ENCODE data around the gene ELL.

The ELL gene

DNA sequence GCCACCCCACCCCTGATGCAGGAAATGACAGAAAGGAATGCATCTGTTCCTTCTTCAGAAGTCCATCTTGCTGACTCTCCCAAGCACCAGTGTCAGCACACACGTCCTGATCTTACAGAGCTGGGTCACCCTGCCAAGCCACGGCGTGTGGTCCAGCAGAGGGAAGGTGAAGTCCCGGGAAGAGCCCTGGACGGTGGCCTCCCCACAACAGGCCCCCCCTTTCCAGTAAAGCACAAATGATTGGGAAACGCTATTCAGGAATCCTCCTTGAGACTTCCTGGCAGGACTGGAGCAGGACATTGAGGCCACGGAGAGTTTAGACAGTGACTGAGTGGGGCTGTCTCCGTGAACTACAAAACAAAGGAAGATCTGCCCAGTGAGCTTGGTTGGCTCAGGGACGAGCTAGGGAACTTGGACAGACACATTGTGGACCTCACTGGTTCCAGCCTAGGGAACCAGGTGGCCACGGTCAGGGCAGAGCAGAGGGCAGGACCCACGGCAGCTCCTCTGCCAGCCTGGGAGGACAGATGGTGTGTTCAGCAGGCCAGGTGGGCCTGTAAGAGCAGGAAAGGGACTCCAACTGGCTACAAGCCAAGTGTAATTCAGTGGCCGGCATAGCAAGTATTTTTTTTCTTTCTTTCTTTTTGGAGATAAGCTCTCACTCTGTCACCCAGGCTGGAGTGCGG is 41.7 kb downstream of the ELL start:
- TF ChIP-seq GATA2 (IDR thresholded peaks at IDR 0.05; ENCODE audit: low read depth, low read length): no peak
- TF ChIP-seq GATA3 (IDR thresholded peaks at IDR 0.05; ENCODE audit: low read depth, low read length): no peak

DNA sequence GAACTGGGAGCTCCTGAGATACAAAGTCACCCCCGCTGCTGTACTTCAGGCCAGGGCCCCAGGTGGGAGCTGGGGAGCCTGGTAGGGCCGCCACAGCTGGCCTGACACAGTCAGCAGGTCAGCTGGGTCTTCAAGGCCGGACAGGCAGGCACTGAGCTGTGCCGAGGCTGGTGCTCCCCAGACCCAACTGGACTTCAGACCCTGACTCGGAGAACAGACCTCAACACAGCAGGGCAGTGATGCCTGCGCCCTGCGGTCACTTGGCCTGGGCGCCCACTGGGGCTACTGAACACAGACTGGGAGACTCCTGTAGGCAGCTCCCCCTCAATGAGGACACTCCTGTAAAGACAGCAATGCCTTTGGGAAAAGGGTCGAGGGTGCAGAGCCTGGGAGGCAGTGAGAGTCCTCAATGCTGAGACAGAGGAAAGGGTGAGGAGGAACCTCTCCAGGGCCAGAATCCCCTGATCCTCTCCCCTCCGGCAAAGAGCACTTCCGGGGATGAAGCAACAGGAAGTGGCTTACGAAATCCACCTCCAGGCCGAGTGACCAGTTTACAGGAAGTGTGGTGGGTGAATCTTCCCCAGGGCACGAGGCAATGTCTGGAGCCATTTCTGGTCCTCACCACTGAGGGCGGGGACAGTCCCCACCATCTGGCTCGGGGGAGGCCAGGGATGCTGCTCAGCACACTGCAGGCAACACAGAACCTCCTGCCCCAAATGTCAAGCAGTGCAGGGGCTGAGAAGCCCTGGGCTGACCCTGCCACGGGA is 43.1 kb downstream of the ELL start:
- TF ChIP-seq GATA3 (IDR thresholded peaks at IDR 0.05; ENCODE audit: low read depth, low read length) (no peak), GATA2 (IDR thresholded peaks at IDR 0.05; ENCODE audit: low read depth, low read length) (no peak)

DNA sequence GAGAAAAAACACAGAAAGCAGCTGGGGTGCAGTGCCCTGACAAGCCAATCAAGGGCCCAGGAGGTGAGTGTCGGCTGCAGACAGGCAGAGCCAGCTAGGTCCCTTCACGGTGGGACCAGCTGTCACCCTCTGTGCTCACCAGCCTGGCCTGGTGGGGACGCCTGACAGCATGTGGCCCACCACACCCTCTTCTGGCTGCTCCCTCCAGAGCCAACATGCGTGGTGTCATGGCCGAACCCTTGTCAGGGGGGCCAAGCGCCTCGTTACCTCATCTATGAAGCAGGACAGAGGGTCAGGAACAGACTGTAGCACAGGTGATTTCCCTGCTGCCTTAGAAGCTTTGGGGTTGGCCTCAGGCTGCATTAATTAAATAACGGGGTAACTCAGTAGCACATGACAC is 43.9 kb downstream of the ELL start:
- TF ChIP-seq GATA2 (IDR thresholded peaks at IDR 0.05; ENCODE audit: low read depth, low read length): no peak
- no peak for TF ChIP-seq GATA3 (IDR thresholded peaks at IDR 0.05; ENCODE audit: low read depth, low read length)

DNA sequence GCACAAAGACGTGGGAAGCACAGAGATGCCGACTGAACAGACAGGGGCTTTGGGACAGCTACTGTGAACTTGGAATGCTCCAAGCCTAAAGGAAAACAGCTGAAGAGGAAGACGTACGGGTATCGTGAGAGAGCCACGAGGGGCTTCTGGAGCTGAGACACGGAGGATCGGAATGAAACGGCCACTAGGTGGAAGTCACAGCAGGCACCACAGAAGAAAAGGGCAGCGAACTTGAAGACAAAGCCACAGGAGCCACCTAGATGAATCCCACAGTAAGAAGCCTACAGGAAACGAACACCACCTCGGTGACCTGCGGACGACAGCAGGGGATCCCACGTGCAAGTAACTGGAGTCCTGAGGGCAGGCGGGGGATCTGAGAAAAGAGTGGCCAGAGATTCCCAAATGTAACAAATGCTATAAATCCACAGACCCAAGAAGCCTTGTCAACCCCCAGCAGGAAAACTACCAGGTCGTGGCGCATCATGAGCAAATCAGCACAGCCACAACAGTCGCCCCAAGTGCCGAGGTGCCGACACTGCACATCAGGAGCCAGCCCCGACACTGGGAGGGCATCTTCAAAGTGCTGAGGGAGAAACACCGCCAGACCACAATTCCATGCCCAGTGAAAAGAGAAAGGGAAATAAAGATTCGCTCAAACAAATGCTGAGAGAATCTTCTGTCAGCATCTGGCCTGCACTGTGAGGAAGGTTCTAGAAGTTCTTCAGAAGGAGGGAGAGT is 44.7 kb downstream of the ELL start:
- TF ChIP-seq GATA3 (IDR thresholded peaks at IDR 0.05; ENCODE audit: low read depth, low read length) (no peak), GATA2 (IDR thresholded peaks at IDR 0.05; ENCODE audit: low read depth, low read length) (no peak)

DNA sequence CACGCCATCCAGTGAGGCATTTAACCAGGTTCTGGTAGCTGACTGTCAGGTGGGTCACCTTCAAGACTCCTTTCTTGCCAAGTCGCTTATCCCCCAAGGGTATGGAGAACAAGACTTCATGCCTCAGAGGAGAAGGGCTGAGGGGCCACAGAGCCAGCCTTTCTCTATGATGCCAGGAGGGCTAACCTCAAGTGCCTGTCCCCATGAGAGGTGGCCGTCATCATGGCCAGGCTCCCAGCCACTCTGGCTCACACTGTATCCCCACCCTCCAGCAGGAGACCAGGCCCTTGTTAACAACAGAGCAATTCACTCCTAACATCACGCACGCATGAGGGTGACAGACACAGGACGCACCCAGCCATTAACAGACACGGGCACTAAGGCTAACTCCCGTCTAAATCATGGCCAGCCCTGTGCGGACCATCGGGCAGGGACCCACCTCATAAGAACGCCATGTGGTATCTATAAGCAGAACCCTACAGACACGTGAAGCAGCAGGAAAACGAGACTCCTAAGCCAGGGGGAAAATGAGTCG is 45.3 kb downstream of the ELL start:
- TF ChIP-seq GATA2 (IDR thresholded peaks at IDR 0.05; ENCODE audit: low read depth, low read length) (no peak), GATA3 (IDR thresholded peaks at IDR 0.05; ENCODE audit: low read depth, low read length) (no peak)

DNA sequence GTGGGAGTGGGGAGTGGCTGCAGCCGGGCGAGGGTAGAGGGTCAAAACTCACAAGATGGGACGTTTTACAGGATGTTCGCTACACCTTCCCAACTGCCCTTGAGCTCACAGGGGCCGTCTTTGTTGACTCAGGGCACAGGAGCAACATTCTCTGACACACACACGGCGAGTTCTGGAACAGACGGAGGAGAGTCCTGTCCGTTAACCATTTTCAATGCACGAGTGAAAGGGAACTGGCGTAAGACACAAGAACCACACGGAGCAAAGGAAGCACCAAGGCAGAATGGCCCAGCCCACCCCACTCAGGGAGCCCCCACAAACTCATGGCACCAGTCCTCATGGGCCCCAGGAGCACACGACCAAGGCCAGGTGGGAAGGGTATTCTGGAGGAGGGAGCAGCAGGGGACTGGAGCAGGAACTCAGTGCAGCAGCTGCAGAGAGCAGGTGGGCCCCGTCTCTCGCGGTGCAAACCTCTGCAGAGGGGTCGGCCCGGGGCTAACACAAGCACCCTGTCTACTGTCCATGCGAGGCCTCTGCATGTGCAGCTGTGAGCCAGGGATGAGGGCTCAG is 46.0 kb downstream of the ELL start:
- TF ChIP-seq GATA3 (IDR thresholded peaks at IDR 0.05; ENCODE audit: low read depth, low read length): no peak
- no peak for TF ChIP-seq GATA2 (IDR thresholded peaks at IDR 0.05; ENCODE audit: low read depth, low read length)

DNA sequence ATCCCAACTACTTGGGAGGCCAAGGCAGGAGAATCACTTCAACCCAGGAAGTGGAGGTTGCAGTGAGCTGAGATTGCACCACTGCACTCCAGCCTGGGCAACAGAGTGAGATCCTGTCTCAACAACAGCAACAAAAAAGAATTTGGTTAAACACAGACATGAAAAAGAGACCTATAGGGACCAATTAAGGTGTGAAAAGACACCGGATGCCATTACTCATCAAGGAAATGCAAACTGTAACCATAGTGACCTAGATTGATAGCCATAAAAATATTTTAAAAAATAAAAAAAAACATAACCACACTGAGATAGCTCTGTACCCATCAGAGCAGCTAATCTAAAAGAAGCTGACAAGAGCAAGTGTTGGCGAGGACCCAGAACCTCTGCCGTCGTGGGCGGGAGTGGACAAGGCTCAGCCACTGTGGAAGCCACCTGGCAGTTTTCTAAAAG is 46.8 kb downstream of the ELL start:
- TF ChIP-seq GATA3 (IDR thresholded peaks at IDR 0.05; ENCODE audit: low read depth, low read length) (no peak), GATA2 (IDR thresholded peaks at IDR 0.05; ENCODE audit: low read depth, low read length) (no peak)

DNA sequence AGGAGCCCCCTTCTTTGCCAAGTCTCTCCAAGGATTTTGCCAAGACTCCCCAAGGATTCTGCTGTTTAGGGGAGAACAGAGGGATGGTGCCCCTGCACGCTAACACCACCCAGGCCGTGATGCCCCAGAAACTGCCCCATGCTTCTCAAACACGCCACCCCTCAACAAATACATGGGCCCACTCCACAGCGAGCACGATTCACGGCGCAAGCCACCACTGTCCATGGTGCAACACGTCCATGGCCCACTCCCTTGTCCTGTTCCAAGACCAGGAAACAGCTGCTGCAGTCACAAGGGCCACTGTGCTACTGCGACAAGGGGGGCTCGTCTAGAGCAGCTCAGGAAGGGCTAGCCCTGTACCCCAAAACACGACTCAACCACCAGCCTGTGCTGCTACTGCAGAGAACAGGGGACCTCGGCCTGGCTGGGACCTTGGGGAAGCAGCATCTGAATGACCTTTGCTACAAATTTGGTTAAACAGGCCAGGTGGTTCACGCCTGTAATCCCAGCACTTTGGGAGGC is 47.4 kb downstream of the ELL start:
- TF ChIP-seq GATA2 (IDR thresholded peaks at IDR 0.05; ENCODE audit: low read depth, low read length) (no peak), GATA3 (IDR thresholded peaks at IDR 0.05; ENCODE audit: low read depth, low read length) (no peak)

DNA sequence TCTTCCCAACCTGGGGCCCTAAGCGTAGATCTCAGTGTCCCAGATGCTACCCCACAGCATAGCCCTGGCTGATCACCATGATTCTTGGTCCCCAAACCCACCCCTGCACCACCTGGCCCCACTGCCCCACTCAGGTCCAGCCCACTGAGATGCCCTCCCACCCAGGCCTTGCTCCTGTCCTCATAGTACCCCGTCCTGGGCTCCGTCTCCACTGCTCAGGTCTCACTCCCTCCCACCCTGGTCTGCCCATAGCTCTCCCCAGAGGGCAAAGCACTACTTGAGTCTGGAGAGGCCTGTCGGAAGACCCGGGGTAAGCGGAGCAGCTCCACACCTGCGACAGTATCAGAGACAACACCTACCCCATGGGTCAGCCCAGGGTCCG is 48.2 kb downstream of the ELL start:
- no peak for TF ChIP-seq GATA2 (IDR thresholded peaks at IDR 0.05; ENCODE audit: low read depth, low read length)

DNA sequence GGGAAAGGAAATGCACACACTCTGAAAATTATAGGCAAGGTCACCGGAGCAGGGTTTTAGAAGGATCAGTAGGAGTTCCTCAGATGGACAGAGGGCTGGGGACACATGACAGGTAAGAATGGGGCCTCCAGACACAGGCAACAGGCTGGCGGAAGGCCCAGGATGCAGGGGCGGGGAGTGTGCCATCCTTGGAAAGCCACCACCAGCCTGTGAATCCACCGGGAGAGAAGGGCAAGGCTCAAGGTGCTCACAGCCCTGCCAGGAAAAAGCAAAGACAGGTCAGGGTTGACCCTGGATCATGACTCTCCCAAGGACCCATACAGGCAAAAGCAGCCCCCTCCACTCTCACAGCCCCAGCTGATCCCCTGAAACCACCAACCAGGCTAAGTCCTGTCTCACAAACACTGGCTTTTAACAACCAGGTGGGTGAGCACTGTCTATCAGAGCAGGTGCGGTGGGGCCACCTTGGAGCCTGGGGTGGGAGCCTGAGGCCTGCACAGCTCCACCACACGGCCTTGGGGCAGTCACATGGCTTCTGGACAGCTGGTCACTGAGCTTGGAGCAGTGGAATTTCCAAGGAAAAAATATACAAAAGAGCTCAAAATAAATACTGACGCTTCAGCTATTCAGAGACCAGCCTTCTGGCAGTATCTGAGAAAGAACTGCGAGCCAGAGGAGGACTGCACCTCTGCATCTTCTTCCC is 48.7 kb downstream of the ELL start:
- no peak for TF ChIP-seq GATA3 (IDR thresholded peaks at IDR 0.05; ENCODE audit: low read depth, low read length)
- no peak for TF ChIP-seq GATA2 (IDR thresholded peaks at IDR 0.05; ENCODE audit: low read depth, low read length)

DNA sequence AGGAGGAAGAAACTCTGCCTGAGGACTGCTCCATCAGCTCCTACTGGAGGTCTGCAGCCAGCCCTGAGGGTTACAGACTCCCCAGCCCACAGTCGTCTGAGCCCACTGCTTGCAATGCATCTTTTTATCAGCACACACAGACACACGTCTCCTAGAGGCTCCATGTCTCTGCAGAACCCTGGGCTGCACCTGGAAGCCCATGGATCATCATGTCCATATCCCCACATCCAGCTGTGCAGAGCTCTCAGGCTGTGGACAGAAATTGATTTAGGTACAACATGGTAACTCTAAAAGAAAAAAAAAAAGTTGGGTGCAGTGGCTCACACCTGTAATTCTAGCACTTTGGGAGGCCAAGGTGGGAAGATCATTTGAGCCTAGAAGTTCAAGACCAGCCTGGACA is 51.1 kb downstream of the ELL start:
- TF ChIP-seq GATA2 (IDR thresholded peaks at IDR 0.05; ENCODE audit: low read depth, low read length) (no peak), GATA3 (IDR thresholded peaks at IDR 0.05; ENCODE audit: low read depth, low read length) (no peak)

DNA sequence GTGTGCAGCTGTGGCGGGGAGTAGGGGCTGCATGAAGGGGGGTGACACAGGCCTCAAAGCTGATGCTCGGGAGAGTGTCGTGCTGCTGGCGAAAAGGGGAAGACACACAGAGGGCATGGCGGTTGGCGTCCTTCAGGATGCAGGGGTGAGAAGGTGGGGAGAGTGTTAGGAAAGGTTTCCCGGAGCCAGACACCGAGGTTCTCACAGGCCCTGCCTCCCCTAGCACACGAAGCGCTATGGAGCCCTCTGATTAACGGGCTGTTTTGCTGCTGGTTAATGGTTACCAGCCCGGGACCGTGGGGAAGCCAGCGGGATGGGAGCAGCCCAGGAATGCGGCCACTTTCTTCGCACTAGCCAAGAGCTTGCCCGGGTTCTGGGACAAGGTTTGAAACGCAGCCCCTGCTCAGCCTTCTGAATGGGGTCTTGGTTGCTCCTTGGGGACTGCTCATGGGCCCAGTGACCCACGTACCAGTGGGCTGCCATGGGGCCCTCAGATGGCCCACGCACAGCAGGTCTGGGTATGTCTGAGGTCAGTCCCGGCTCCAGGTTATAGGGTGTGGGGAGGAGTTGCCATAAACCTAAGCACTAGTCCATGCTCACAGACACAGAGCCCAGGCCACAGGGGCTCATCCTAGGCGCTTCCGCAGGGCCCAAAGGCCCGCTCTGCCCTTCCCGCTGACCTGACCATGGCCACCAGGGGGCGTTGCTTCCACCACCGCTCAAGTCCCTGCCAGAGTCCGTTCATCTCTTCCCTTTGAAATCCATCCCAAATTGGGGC is 52.6 kb downstream of the ELL start:
- TF ChIP-seq GATA3 (IDR thresholded peaks at IDR 0.05; ENCODE audit: low read depth, low read length): no peak
- no peak for TF ChIP-seq GATA2 (IDR thresholded peaks at IDR 0.05; ENCODE audit: low read depth, low read length)

DNA sequence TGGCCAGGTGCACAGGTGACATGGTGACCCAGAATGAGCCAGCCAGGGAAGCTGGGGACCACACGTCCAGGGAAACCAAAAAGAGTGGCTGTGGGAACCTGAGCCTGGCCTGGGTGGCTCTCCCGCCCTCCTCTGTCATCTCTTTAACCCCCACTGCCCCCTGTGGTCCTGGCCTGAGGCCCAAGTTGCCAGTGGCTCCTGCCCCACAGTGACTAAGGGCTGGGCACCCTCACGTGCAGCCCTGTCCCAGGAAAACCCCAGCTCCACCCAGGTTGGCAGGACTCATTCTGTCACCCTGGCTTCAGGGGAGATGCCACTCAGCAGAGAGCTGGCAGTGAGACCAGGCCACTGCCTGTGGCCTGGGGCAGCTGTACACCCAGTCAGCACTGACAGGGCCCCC is 53.4 kb downstream of the ELL start:
- TF ChIP-seq GATA2 (IDR thresholded peaks at IDR 0.05; ENCODE audit: low read depth, low read length) (no peak), GATA3 (IDR thresholded peaks at IDR 0.05; ENCODE audit: low read depth, low read length) (no peak)

Measured in SH-SY5Y (cell line).